Esophagus mucosa (tissue), 1 donor: Measurements from ENCODE around the gene ADARB2. TPM values are rescaled to one million over a fixed set of nuclear protein-coding genes. Genes with fewer than 3 reads are reported as not detected.
A peak's percentile ranks its signal among the peaks of the same experiment; 100 is the strongest.
"Not testable (repeated sequence)": the region's sequence is repeated elsewhere in the genome, so short reads cannot be mapped to it uniquely, and the experiment has no call there.

Experiments used
- ATAC-seq: fragments of 200-7000 bp; cut with Tn5 transposase; one replicate; pipeline ENCODE4 v1.9.1; 2020
- total RNA-seq: library from RNA; stranded (reverse); gene quantifications from one replicate; pipeline ENCODE4 v1.2.4, GENCODE V29; 2023
- donor health status: DM: yes; HTN: yes; CAD: no.

Gene ADARB2
- total RNA-seq: 0.20 TPM

DNA sequence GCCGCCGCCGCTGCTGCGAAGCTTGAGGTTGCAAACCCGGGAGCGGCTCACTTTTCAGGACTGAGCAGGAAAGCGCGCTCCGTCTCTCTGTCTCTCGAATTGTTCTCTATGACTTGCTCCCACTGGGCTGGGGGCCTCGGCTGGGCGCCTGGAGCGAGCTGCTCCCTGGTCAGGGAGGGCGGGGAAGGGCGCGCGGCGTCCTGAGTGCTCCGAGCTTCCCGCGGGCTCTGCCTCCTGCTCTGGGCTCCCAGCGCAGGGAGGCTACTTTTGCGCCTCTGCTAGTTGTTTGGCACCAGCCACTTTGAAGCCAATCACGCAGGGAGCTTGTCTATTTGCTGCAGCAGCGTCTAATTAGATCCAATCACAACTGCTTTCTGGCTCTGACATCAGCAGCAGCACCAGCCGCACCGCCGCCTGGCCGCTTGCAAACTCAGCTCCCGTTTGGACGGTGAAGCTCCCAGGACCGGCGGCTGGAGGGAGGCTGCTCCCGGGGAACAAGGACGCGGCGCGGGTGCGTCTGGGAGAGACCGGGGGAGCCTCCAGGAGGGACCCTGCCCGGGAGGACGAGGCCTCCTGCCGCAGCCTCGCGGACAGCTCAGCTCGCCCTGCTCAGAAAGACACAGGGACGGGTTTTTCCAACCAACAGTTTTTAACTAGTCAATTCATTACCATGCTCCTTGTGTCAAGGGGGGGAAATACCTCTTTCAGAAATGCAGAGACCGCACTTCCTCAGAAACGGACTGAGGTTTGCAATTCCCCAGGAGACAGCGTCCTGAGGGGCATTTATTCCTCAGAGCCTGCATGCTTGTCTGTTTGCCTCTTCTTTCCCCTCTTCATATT, at the start of gene ADARB2:
Gene ADARB2 (minus strand): TSS at position 304 of the 840 bp plus-strand sequence.
- ATAC-seq: peak; percentile 85

DNA sequence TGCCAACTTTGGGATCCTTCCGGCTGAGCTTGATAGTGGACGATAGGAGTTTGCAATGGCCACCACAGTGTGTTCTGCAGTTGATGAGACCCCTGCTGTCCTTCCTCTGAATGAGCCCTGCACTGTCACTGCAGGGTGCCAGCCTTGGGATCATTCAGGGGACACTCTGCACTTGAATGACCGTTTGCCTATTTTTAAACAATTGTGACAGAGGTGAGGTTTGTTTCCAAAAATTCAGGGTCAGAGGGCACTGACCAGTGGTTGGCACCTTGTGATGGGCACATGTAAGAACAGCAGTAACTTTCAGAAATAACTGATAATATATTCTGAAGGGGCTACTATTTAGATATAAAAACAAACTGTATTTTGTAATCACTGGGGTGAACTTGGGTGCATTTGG, 48.5 kb upstream of the ADARB2 start:
- ATAC-seq: no peak

- ATAC-seq: no peak
Observed at GRCh38 chr10:1782841-1783240, 45.5 kb upstream of the ADARB2 start.

DNA sequence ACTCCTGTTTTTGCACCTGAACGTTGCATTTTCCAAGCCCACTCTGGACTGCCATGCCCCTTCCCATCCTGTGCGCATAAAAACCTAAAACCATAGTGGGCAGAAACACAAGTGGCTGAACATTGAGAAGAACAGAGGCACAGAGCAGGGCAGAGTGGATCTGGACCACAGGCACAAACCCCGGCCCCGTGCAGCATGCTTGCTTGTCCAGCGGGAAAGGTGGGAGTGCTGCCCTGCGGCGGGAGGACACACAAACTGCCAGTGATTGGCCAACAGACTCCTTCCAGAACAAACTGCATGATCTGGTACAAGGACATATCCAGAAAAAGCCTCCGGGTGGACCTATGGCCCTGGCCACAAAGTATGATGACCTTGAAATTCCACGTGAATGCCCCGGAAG, 42.5 kb upstream of the ADARB2 start:
- ATAC-seq: no peak

GRCh38 chr10:1778375-1778969, 41.1 kb upstream of the ADARB2 start:
- no peak for ATAC-seq

GRCh38 chr10:1776127-1776662, 38.9 kb upstream of the ADARB2 start:
- ATAC-seq: no peak

GRCh38 chr10:1774796-1775195, 37.5 kb upstream of the ADARB2 start:
- no peak for ATAC-seq

- not testable (repeated sequence) for ATAC-seq
Observed at GRCh38 chr10:1773204-1773603, 35.9 kb upstream of the ADARB2 start.

- ATAC-seq: no peak
Observed at GRCh38 chr10:1766049-1766448, 28.7 kb upstream of the ADARB2 start.

GRCh38 chr10:1762076-1762475, 24.8 kb upstream of the ADARB2 start:
- ATAC-seq: no peak

- peak; percentile 29 for ATAC-seq
Observed at GRCh38 chr10:1754506-1755153, 17.3 kb upstream of the ADARB2 start.

GRCh38 chr10:1752153-1752552, 14.8 kb upstream of the ADARB2 start:
- no peak for ATAC-seq

DNA sequence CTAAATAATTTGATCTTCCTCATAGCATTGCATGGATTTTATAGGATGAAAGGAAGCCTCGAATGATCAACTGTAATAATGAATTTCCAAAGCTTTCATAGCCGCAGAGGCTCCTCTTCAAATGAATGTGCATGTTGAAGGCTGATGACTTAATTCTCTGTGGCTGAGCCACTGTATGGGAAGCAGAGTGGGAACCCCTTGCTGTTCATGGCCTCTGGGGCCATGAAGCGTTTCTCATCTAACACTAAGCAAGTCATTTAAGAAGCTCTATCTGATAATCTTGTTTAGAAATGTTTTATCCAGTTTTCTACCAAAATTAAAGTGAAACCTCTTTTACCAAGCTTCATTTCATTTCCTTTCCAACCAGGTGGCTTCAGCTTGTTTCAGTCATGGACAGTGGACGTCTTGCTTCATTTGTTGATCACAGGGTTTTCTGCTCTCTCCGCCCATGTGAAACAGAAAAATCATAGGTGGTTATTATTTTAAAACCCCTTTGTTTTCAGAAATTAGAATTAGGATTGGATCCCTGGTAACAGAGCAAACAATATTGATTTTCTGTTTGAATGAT, 10.3 kb upstream of the ADARB2 start:
- ATAC-seq: no peak

DNA sequence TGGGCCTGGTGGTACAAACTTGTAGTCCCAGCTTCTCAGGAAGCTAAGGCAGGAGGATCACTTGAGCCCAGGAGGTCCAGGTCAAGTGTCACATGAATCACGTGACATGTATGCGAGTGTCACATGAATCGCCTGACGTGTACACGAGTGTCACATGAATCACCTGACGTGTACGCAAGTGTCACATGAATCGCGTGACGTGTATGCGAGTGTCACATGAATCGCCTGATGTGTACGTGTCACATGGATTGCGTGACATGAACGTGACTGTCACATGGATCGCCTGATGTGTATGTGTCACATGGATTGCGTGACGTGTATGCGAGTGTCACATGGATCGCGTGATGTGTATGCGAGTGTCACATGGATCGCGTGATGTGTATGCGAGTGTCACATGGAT, 9.5 kb upstream of the ADARB2 start:
- no peak for ATAC-seq

DNA sequence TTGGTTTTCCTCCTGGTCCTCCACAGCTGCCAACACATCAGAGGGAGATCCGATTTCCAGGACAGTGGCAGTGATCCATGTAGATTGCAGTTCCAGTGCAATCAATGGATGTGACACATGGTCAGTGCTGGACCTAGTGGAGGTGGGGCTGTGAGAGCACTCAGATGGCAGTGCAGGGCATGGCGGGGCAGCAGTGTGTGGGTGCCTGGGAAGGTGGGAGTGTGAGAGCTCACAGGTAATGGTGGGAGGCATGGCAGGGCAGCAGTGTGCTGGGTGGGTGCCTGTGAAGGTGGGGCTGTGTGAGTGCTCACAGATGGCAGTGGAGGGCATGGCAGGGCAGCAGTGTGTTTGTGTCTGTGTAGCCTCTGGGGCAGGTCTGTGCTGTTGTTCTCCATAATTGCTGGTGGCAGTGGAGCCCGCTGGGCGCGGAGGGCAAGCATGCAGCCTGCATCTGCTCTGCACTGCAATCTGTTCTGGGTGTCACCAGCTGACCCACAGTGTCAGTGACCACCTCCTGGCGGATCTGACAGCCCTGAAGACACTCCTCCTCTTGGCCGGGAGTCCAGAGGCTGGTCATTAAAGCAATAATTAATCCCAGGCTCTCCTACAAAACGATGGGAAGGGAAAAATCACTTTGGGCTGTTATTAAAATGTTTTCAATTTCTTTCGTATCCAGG, 8.6 kb upstream of the ADARB2 start:
- peak; percentile 17 for ATAC-seq

DNA sequence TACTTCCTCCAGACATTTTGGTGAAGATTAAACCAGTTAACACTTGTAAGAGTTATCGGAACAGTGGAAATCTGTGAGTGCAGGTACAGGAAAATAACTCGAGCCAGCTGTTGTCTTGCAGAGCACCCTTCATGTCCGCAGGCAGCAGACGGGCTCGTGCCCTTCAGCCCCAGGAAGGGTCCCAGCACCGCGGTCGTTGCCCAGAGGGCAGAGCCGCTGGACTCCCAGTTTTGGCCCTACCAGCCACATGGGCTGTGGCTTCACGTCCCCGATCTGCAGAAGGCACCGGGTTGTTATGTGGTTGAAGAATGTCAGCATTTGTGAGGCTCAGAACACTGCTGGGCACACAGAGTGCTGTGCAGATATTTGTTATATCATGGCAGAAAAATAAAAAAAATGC, 7.2 kb upstream of the ADARB2 start:
- no peak for ATAC-seq

DNA sequence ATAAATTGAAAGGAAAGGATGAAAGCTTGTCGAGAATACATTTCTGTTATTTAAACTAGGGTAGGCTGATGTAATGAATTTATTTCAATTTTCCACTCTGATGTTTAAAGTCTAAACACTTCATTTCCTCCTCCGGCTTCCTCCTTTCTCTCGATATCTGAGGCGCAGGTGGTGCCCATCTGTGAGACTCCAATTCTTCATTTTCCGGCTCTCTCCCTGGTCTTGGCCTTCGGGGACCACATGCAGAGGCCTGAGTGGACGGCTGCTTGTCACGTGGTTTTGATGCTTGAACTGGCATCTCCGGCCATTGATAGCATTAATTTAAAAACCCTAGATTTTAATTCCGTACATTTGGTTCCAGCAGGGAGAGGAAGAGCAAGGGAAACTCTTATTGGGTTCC, 5.8 kb upstream of the ADARB2 start:
- ATAC-seq: no peak

- ATAC-seq: no peak
Observed at GRCh38 chr10:1741450-1741849, 4.1 kb upstream of the ADARB2 start.

- ATAC-seq: no peak
Observed at GRCh38 chr10:1739751-1740150, 2.4 kb upstream of the ADARB2 start.

- no peak for ATAC-seq
Observed at GRCh38 chr10:1738950-1739349, 1.6 kb upstream of the ADARB2 start.

DNA sequence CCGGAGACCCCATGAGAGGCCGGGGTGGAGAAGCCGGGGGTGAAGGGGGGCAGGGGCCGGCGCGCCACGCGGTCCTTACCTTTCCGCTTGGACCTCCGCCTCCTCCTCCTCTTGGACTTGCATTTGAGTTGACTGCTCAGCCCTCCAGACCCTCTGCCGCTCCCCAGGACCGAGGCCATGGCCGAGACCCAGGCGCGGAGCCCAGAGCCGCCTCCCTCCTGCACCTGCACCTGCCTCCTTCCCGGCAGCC, 428 bp downstream of the ADARB2 start:
- no peak for ATAC-seq

DNA sequence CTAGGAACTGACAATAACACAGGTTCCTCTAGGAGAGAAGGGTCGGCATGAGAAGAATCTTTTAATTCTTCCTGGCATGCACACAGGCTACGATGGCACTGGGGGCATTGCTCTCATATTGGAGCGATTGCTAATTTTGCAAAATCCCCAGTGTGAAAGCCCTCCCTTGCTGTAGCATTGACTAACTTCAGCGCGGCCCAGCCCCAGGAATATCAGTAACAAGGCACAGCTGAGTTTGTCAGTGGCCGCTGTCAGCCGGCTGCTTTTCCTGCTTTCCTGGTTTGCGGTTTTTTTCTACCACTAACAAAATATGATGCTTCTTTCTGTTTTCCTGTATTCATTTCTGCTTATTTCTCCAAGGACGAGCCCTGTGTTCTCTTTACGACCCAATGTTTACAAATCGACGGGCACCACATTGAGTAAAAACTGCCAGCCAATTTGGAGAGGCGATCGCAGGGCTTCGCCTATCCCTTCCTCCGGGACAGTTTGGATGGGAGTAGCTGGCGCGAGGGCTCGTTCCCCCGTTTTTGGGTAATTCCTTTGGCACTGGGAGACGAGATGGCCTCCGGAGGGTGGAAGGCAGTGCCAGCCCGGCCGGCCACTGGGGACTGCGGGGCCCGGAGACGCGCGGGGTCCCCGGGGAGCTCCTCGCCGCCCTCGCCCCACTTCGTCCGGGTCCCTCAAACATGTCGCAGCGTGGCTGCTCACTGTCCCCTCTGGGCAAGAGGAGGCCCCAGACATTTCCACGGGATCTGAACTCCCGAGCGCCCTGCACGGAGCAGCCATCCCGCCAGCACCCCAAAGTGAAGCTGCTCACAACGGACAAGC, 967 bp downstream of the ADARB2 start:
- ATAC-seq: peak; percentile 15
